SHP77 (cell line): ENCODE data around the gene CD7.
A peak's percentile ranks its signal among the peaks of the same experiment; 100 is the strongest.
"Not testable (repeated sequence)": the region's sequence is repeated elsewhere in the genome, so short reads cannot be mapped to it uniquely, and the experiment has no call there.

ENCODE experiments used
- DNase-seq, 2 experiments: peaks; one replicate each; lab custom pipeline; 2025; lab: John Stamatoyannopoulos, UW

CD7 gene

GRCh38 chr17:82317394-82318168 is at the start of gene CD7:
TSS of gene CD7 (minus strand) at chr17:82317608. CDS start at chr17:82317495, 113 bp downstream.
- no peak for DNase-seq

- no peak for DNase-seq
Observed at GRCh38 chr17:82366749-82367148, 49.3 kb upstream of the CD7 start.

- DNase-seq: no peak
Observed at GRCh38 chr17:82365606-82366295, 48.3 kb upstream of the CD7 start.

- DNase-seq: no peak
Observed at GRCh38 chr17:82361885-82362633, 44.7 kb upstream of the CD7 start.

- not testable (repeated sequence) for DNase-seq
Observed at GRCh38 chr17:82359451-82360074, 42.2 kb upstream of the CD7 start.

GRCh38 chr17:82358465-82359350 is 41.3 kb upstream of the CD7 start, which contains the start of gene TEX19:
TSS of gene TEX19 (plus strand) at chr17:82359247. CDS start at chr17:82362151, 2,904 bp downstream.
- DNase-seq: peak; percentile 52 to 75

- DNase-seq: no peak
Observed at GRCh38 chr17:82357394-82357793, 40.0 kb upstream of the CD7 start.

- DNase-seq: peak; percentile 73 to 77
Observed at GRCh38 chr17:82356845-82357355, 39.5 kb upstream of the CD7 start.

- no peak for DNase-seq
Observed at GRCh38 chr17:82355770-82356427, 38.5 kb upstream of the CD7 start.

- no peak for DNase-seq
Observed at GRCh38 chr17:82354804-82355308, 37.4 kb upstream of the CD7 start.

GRCh38 chr17:82353484-82353883 is 36.1 kb upstream of the CD7 start:
- peak; percentile 77 to 89 for DNase-seq

- DNase-seq: peak; percentile 93 to 97
Observed at GRCh38 chr17:82351713-82352488, 34.5 kb upstream of the CD7 start.

GRCh38 chr17:82351254-82351712 is 33.9 kb upstream of the CD7 start:
- peak in 1 of 2 experiments; percentile 48 for DNase-seq

GRCh38 chr17:82350182-82351030 is 33.0 kb upstream of the CD7 start:
- peak; percentile 66 to 75 for DNase-seq

- DNase-seq: no peak
Observed at GRCh38 chr17:82349287-82349701, 31.9 kb upstream of the CD7 start.

- no peak for DNase-seq
Observed at GRCh38 chr17:82348866-82349265, 31.5 kb upstream of the CD7 start.

GRCh38 chr17:82348434-82348833 is 31.0 kb upstream of the CD7 start:
- no peak for DNase-seq

- not testable (repeated sequence) for DNase-seq
Observed at GRCh38 chr17:82347994-82348393, 30.6 kb upstream of the CD7 start.
